ENCODE results near the gene CALU. TPM values are rescaled to one million over a fixed set of nuclear protein-coding genes. Genes with fewer than 3 reads are reported as not detected.

The CALU gene
- total RNA-seq, 1 experiment from 2014 or later, result 168 TPM

GRCh38 chr7:128810473-128810872 lies 71.3 kb downstream of the CALU start:
- Histone ChIP-seq H2BK5ac (ENCODE audit: insufficient read length, low read length) (no peak overlapping the region), H4K5ac (ENCODE audit: insufficient read length, low read depth, low read length) (no peak overlapping the region), H2BK12ac (ENCODE audit: insufficient read length, low read depth, low read length) (no peak overlapping the region), H3K9me3 (ENCODE audit: control insufficient read depth, low read depth, low read length) (no peaks in the 10 kb centered on the region), H3K4me1 (ENCODE audit: insufficient read depth, low read length) (0 out of 2 replicates have a peak, but pooled peaks cover 3% of the 10 kb centered on the region), H3K4ac (ENCODE audit: low read depth, low read length) (no peak overlapping the region), H2BK15ac (ENCODE audit: low read depth, low read length) (no peak overlapping the region), H3K18ac (ENCODE audit: insufficient read length, low read depth, low read length) (no peak overlapping the region), H3K79me2 (ENCODE audit: insufficient read depth, low read length) (no peaks in the 10 kb centered on the region), H2BK120ac (ENCODE audit: low read depth, low read length, poor library complexity, severe bottlenecking) (no peak overlapping the region), H2AFZ (ENCODE audit: low read length) (no peak overlapping the region), H3T11ph (ENCODE audit: low read length) (no peak overlapping the region), H4K20me1 (ENCODE audit: control insufficient read depth, insufficient read depth, insufficient read length) (no peaks in the 10 kb centered on the region), H2BK20ac (ENCODE audit: low read depth, low read length, poor library complexity, severe bottlenecking) (no peak overlapping the region), H3K27ac (ENCODE audit: insufficient read length, low read depth, low read length) (no peak overlapping the region), H3K79me1 (ENCODE audit: insufficient read depth, low read depth, low read length, poor library complexity, severe bottlenecking) (no peaks in the 10 kb centered on the region), H2AK5ac (ENCODE audit: insufficient read length, low read length) (no peak overlapping the region), H3K27me3 (ENCODE audit: insufficient read depth, low read length) (no peaks in the 10 kb centered on the region), H3K9ac (ENCODE audit: extremely low read depth, insufficient read length, low read length) (no peak overlapping the region), H3K23me2 (ENCODE audit: insufficient read length, low read depth, low read length, poor library complexity, severe bottlenecking) (no peaks in the 10 kb centered on the region), H3K4me2 (ENCODE audit: insufficient read depth, insufficient read length, low read length) (no peak overlapping the region), H3K14ac (ENCODE audit: insufficient read depth, low read length) (no peak overlapping the region), H3K23ac (ENCODE audit: insufficient read length, low read depth, low read length) (no peak overlapping the region), H4K91ac (ENCODE audit: insufficient read length, low read depth, low read length) (no peak overlapping the region), H3K56ac (ENCODE audit: insufficient read length, low read depth, low read length) (no peak overlapping the region), H4K8ac (replicated peaks; ENCODE audit: insufficient read length, low read depth, low read length) (no peak overlapping the region)
- H3K9me3 Mint-ChIP-seq, result no peaks in the 10 kb centered on the region
- no peaks in the 10 kb centered on the region for H3K27me3 Mint-ChIP-seq (ENCODE audit: low read depth)
- no peak for TF ChIP-seq CTCF (conservative IDR thresholded peaks at IDR 0.05)
- no peak for DNase-seq
- no CpG with 5 or more reads among the region's 2 CpGs for WGBS (ENCODE audit: extremely low coverage, insufficient read length, low lambda C conversion rate)
- H3K4me1 Mint-ChIP-seq, result peaks cover 0 to 2% of the 10 kb centered on the region in 2 experiments; a peak in 2 of 4 replicates
- peak overlapping the region in 1 of 3 experiments; percentile 70; a peak in 1 of 7 replicates for H3K27ac Mint-ChIP-seq
- H3K4me3 Mint-ChIP-seq, result no peak overlapping the region
- peaks cover 13 to 49% (median 27%) of the 10 kb centered on the region in 3 experiments for H3K36me3 Mint-ChIP-seq (ENCODE audit: insufficient read depth in 1 of 3, low read depth in 3 of 3)

Measured in H9 (cell line).